Testis (tissue), 3 donors: ENCODE data around the gene GSTM1. TPM values are rescaled to one million over a fixed set of nuclear protein-coding genes. Genes with fewer than 3 reads are reported as not detected.

Experiments
- DNase-seq: peaks from one replicate; pipeline ENCODE4 v3.0.0-alpha.2; 2019
- H3K27ac ChIP-seq, 2 donors: fragments of 200-600 bp; sonication (generic); one replicate each; pipeline ENCODE4 v1.5.1; 2019
- H3K27me3 ChIP-seq: fragments of 200-600 bp; sonication (generic); one replicate; pipeline ENCODE4 v1.5.1; 2019
- H3K36me3 ChIP-seq: fragments of 200-600 bp; sonication (generic); one replicate; pipeline ENCODE4 v1.5.1; 2017; ENCODE audit warnings: low read depth; ENCODE audit errors: missing control alignments
- H3K4me1 ChIP-seq: fragments of 200-600 bp; sonication (generic); one replicate; pipeline ENCODE4 v1.5.1; 2019
- H3K4me3 ChIP-seq, 2 donors: fragments of 200-600 bp; sonication (generic); one replicate each; pipeline ENCODE4 v1.5.1; 2017 to 2019
- H3K9me3 ChIP-seq: fragments of 200-600 bp; sonication (generic); one replicate; pipeline ENCODE4 v1.5.1; 2017
- CTCF ChIP-seq, 3 experiments: fragments of 450-650 bp in 2 of 3; fragments of 200-600 bp in 1 of 3; sonication (generic) in 1 of 3; IDR thresholded peaks; one replicate each; pipeline ENCODE4 v1.5.1; 2016 to 2019; ENCODE audit warnings: antibody characterized with exemption in 3 of 3, mild to moderate bottlenecking in 2 of 3, moderate library complexity in 1 of 3
- POLR2A ChIP-seq: fragments of 450-650 bp; IDR thresholded peaks from one replicate; pipeline ENCODE4 v1.6.1; 2017; ENCODE audit warnings: antibody characterized with exemption, mild to moderate bottlenecking, moderate library complexity
- WGBS, 2 donors: methylation state at CpG; one replicate each; pipeline ENCODE4 v1.1.5; 2018; 5-methylcytosine and 5-hydroxymethylcytosine counted together
- intact Hi-C: fragments of 100-400 bp; cut with DNase I; formaldehyde crosslinking; loops from one replicate; pipeline ENCODE4 v1.15.1; 2023; ENCODE audit warnings: low total_unique reads
- polyA plus RNA-seq: library from polyadenylated mRNA; stranded (reverse); fragments of 350-450 nt; fragmentation: Illumina TruSeq; extraction: RNeasy Lipid Tissue Mini Kit (QIAGEN cat#74804); gene quantifications from one replicate; pipeline ENCODE4 v1.2.3, GENCODE V29; 2014; ENCODE audit warnings: low read depth, low replicate concordance; ENCODE audit not compliant: insufficient read depth
- total RNA-seq, 2 donors: library from RNA; depleted of rRNA; stranded (reverse); fragments of >200 nt; gene quantifications; one replicate each; pipeline ENCODE4 v1.2.3, GENCODE V29; 2016

Gene GSTM1
- total and polyA plus RNA-seq, 3 donors from 2014 or later, result not detected

- Histone ChIP-seq H3K4me1 (peaks cover 5% of the 10 kb centered on the region), H3K27me3 (no peaks in the 10 kb centered on the region), H3K9me3 (no peaks in the 10 kb centered on the region), H3K27ac (no peak overlapping the region), H3K36me3 (no peaks in the 10 kb centered on the region), H3K4me3 (no peak overlapping the region)
- no peak for DNase-seq
- intact Hi-C loops, result no loop called here
- TF ChIP-seq POLR2A (no peak), CTCF (IDR thresholded peaks at IDR 0.05) (no peak)
- WGBS, 2 donors, result 94 to 98% methylated on average over 5 of the region's 5 CpGs
These were observed 26.0 kb downstream of the GSTM1 start for GRCh38 chr1:109713636-109714035.

GRCh38 chr1:109714661-109715372 is 27.2 kb downstream of the GSTM1 start:
- DNase-seq, result no peak
- no peak for TF ChIP-seq CTCF (IDR thresholded peaks at IDR 0.05)
- Histone ChIP-seq H3K36me3 (no peaks in the 10 kb centered on the region), H3K27me3 (no peaks in the 10 kb centered on the region), H3K4me3 (no peak overlapping the region), H3K9me3 (no peaks in the 10 kb centered on the region), H3K4me1 (peaks cover 5% of the 10 kb centered on the region), H3K27ac (no peak overlapping the region)
- WGBS, 2 donors, result 73 to 79% methylated on average over 12 of the region's 12 CpGs
- intact Hi-C loops, result no loop called here

GRCh38 chr1:109716121-109716520 is 28.5 kb downstream of the GSTM1 start:
- H3K9me3 ChIP-seq, result no peaks in the 10 kb centered on the region
- no peak for DNase-seq
- H3K27me3 ChIP-seq, result no peaks in the 10 kb centered on the region
- peaks cover 5% of the 10 kb centered on the region for H3K4me1 ChIP-seq
- TF ChIP-seq CTCF (IDR thresholded peaks at IDR 0.05) (no peak), POLR2A (no peak)
- H3K27ac ChIP-seq, result no peak overlapping the region
- intact Hi-C loops, result no loop called here
- 37 to 70% methylated on average over 2 to 3 of the region's 3 CpGs for WGBS, 2 donors
- H3K36me3 ChIP-seq, result no peaks in the 10 kb centered on the region
- H3K4me3 ChIP-seq, result no peak overlapping the region

- WGBS, 2 donors, result 57 to 63% methylated on average over 3 of the region's 3 CpGs
- TF ChIP-seq CTCF (IDR thresholded peaks at IDR 0.05) (no peak), POLR2A (no peak)
- H3K9me3 ChIP-seq, result no peaks in the 10 kb centered on the region
- intact Hi-C loops, result no loop called here
- H3K4me3 ChIP-seq, result no peak overlapping the region
- H3K36me3 ChIP-seq, result no peaks in the 10 kb centered on the region
- H3K4me1 ChIP-seq, result peaks cover 5% of the 10 kb centered on the region
- no peaks in the 10 kb centered on the region for H3K27me3 ChIP-seq
- DNase-seq, result no peak
- H3K27ac ChIP-seq, result no peak overlapping the region
These were observed 29.0 kb downstream of the GSTM1 start for GRCh38 chr1:109716570-109717090.

- intact Hi-C loops, result no loop called here
These were observed 30.1 kb downstream of the GSTM1 start for GRCh38 chr1:109717729-109718128.

More at GRCh38 chr1:109717729-109718128, 30.1 kb downstream of the GSTM1 start:
- Histone ChIP-seq H3K4me1 (peaks cover 5% of the 10 kb centered on the region), H3K9me3 (no peaks in the 10 kb centered on the region), H3K27me3 (no peaks in the 10 kb centered on the region), H3K36me3 (no peaks in the 10 kb centered on the region), H3K4me3 (no peak overlapping the region), H3K27ac (no peak overlapping the region)
- no peak for TF ChIP-seq POLR2A
- TF ChIP-seq CTCF (IDR thresholded peaks at IDR 0.05), result no peak
- DNase-seq, result no peak
- 94 to 97% methylated on average over 5 of the region's 5 CpGs for WGBS, 2 donors
